Neural cell (in vitro differentiated cells): ENCODE measurements around the gene CELF4.

ENCODE experiments used
- EP300 ChIP-seq: fragments of 450-650 bp; conservative IDR thresholded peaks from 2 replicates; pipeline ENCODE4 v1.6.1; 2014; ENCODE audit warnings: antibody characterized with exemption, mild to moderate bottlenecking, moderate library complexity; ENCODE audit not compliant: poor library complexity, severe bottlenecking
- EZH2 ChIP-seq: fragments of 200-600, 300-800 bp; shearing (Covaris generic), sonication (generic); IDR thresholded peaks from 2 replicates; pipeline ENCODE4 v1.6.1; 2014; ENCODE audit warnings: antibody characterized with exemption, low read length, borderline replicate concordance, mild to moderate bottlenecking; ENCODE audit not compliant: insufficient read depth, poor library complexity, severe bottlenecking
- MXI1 ChIP-seq: fragments of 450-650 bp; conservative IDR thresholded peaks from 2 replicates; pipeline ENCODE4 v1.6.1; 2014; ENCODE audit warnings: antibody characterized with exemption, mild to moderate bottlenecking; ENCODE audit not compliant: poor library complexity, severe bottlenecking
- POLR2AphosphoS5 ChIP-seq: IDR thresholded peaks from 2 replicates; pipeline ENCODE4 v1.6.1; 2012
- RAD21 ChIP-seq: fragments of 450-650 bp; conservative IDR thresholded peaks from 2 replicates; pipeline ENCODE4 v1.6.1; 2014; ENCODE audit warnings: antibody characterized with exemption, mild to moderate bottlenecking, moderate library complexity
- SMC3 ChIP-seq: fragments of 450-650 bp; conservative IDR thresholded peaks from 2 replicates; pipeline ENCODE4 v1.6.1; 2014; ENCODE audit warnings: antibody characterized with exemption, mild to moderate bottlenecking, moderate library complexity; ENCODE audit not compliant: poor library complexity
- TF ChIP-seq, protein P1 (sequence below): fragments of 450-650 bp; IDR thresholded peaks from 2 replicates; pipeline ENCODE4 v1.5.1; 2014; ENCODE audit warnings: antibody characterized with exemption, mild to moderate bottlenecking, moderate library complexity; ENCODE audit not compliant: poor library complexity, severe bottlenecking
- TF ChIP-seq, protein P2 (sequence below): IDR thresholded peaks from 2 replicates; pipeline ENCODE4 v1.6.1; 2012; ENCODE audit warnings: borderline replicate concordance

DNA sequence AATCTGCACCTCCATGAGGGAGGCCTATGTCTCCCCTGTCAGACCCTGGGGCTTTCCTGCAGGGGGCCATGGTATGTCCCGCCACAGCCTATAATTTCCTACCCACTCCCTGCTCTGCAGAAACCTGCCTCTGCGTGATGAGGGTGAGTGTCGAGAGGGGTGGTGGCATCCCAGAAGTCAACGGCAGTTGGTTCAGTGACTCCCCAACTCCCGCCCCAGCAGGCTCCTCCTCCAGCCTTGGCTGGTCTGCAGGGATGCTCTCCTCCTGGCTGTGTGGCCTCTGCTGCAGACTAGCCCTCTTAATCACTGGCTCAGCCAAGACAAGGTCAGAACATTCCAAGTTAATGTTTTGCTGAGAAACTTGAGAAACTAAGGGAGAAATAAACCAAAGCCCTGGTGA is 13.3 kb downstream of the CELF4 start:
- TF ChIP-seq EP300 (no peak), SMC3 (no peak), EZH2 (no peak), POLR2AphosphoS5 (no peak), MXI1 (no peak), RAD21 (no peak)
- TF ChIP-seq, protein P1, sequence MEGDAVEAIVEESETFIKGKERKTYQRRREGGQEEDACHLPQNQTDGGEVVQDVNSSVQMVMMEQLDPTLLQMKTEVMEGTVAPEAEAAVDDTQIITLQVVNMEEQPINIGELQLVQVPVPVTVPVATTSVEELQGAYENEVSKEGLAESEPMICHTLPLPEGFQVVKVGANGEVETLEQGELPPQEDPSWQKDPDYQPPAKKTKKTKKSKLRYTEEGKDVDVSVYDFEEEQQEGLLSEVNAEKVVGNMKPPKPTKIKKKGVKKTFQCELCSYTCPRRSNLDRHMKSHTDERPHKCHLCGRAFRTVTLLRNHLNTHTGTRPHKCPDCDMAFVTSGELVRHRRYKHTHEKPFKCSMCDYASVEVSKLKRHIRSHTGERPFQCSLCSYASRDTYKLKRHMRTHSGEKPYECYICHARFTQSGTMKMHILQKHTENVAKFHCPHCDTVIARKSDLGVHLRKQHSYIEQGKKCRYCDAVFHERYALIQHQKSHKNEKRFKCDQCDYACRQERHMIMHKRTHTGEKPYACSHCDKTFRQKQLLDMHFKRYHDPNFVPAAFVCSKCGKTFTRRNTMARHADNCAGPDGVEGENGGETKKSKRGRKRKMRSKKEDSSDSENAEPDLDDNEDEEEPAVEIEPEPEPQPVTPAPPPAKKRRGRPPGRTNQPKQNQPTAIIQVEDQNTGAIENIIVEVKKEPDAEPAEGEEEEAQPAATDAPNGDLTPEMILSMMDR = no peak
- TF ChIP-seq, protein P2, sequence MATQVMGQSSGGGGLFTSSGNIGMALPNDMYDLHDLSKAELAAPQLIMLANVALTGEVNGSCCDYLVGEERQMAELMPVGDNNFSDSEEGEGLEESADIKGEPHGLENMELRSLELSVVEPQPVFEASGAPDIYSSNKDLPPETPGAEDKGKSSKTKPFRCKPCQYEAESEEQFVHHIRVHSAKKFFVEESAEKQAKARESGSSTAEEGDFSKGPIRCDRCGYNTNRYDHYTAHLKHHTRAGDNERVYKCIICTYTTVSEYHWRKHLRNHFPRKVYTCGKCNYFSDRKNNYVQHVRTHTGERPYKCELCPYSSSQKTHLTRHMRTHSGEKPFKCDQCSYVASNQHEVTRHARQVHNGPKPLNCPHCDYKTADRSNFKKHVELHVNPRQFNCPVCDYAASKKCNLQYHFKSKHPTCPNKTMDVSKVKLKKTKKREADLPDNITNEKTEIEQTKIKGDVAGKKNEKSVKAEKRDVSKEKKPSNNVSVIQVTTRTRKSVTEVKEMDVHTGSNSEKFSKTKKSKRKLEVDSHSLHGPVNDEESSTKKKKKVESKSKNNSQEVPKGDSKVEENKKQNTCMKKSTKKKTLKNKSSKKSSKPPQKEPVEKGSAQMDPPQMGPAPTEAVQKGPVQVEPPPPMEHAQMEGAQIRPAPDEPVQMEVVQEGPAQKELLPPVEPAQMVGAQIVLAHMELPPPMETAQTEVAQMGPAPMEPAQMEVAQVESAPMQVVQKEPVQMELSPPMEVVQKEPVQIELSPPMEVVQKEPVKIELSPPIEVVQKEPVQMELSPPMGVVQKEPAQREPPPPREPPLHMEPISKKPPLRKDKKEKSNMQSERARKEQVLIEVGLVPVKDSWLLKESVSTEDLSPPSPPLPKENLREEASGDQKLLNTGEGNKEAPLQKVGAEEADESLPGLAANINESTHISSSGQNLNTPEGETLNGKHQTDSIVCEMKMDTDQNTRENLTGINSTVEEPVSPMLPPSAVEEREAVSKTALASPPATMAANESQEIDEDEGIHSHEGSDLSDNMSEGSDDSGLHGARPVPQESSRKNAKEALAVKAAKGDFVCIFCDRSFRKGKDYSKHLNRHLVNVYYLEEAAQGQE = no peak
